Stomach (tissue), 4 donors: ENCODE results near the gene TNFRSF14.

ENCODE experiments used
- EP300 ChIP-seq: sonication (generic); formaldehyde crosslinking; IDR thresholded peaks from one replicate; pipeline ENCODE4 v1.6.1; 2017; ENCODE audit warnings: antibody characterized with exemption
- POLR2A ChIP-seq, 4 donors: fragments of 450-650 bp; IDR thresholded peaks; one replicate each; pipeline ENCODE4 v1.6.1; 2016; ENCODE audit warnings: antibody characterized with exemption in 4 of 4, control low read depth in 2 of 4, mild to moderate bottlenecking in 1 of 4, moderate library complexity in 1 of 4
- TF ChIP-seq, protein P1 (sequence below), 7 experiments: fragments of 450-650 bp in 4 of 7; fragments of 200-600 bp in 3 of 7; sonication (generic) in 3 of 7; IDR thresholded peaks; one replicate each; pipeline ENCODE4 v1.5.1; 2016 to 2019; ENCODE audit warnings: antibody characterized with exemption in 7 of 7, control low read depth in 2 of 7, mild to moderate bottlenecking in 1 of 7

DNA sequence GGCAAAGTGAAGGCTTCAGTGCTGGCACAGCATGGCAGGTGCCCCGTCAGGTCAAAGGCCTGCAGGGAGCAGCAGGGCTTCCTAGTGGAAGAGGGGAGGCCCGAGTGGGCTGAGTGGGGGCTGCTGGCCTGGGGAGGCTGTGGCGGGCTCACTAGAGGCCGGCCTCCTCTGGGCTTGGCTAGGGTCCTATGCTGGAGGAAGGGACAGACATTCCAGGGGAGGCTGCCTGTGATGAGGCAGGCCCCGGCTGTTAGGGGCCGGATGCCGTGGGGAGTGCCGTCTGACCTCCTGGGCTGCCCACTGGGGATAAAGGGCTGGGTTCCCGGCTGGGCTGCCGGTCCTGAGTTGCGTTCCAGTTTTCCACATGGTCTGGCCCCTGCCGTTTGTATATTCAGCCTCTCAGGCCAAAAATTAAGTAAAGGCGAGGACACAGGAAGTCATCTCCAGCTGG, 51.5 kb downstream of the TNFRSF14 start:
- TF ChIP-seq, protein P1, sequence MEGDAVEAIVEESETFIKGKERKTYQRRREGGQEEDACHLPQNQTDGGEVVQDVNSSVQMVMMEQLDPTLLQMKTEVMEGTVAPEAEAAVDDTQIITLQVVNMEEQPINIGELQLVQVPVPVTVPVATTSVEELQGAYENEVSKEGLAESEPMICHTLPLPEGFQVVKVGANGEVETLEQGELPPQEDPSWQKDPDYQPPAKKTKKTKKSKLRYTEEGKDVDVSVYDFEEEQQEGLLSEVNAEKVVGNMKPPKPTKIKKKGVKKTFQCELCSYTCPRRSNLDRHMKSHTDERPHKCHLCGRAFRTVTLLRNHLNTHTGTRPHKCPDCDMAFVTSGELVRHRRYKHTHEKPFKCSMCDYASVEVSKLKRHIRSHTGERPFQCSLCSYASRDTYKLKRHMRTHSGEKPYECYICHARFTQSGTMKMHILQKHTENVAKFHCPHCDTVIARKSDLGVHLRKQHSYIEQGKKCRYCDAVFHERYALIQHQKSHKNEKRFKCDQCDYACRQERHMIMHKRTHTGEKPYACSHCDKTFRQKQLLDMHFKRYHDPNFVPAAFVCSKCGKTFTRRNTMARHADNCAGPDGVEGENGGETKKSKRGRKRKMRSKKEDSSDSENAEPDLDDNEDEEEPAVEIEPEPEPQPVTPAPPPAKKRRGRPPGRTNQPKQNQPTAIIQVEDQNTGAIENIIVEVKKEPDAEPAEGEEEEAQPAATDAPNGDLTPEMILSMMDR (IDR thresholded peaks at IDR 0.05): no peak
- TF ChIP-seq POLR2A (IDR thresholded peaks at IDR 0.05) (no peak), EP300 (no peak)
